HG02970 (cell line): ENCODE data around the gene FLNA.
"Not testable (repeated sequence)": the region's sequence is repeated elsewhere in the genome, so short reads cannot be mapped to it uniquely, and the experiment has no call there.

Source experiments
- ATAC-seq: cut with Tn5 transposase; IDR thresholded peaks from one replicate; pipeline ENCODE4 v1.9.1; 2021; ENCODE audit warnings: mild to moderate bottlenecking, moderate library complexity, moderate number of reproducible peaks; ENCODE audit not compliant: unreplicated experiment, low FRiP score

Gene FLNA

DNA sequence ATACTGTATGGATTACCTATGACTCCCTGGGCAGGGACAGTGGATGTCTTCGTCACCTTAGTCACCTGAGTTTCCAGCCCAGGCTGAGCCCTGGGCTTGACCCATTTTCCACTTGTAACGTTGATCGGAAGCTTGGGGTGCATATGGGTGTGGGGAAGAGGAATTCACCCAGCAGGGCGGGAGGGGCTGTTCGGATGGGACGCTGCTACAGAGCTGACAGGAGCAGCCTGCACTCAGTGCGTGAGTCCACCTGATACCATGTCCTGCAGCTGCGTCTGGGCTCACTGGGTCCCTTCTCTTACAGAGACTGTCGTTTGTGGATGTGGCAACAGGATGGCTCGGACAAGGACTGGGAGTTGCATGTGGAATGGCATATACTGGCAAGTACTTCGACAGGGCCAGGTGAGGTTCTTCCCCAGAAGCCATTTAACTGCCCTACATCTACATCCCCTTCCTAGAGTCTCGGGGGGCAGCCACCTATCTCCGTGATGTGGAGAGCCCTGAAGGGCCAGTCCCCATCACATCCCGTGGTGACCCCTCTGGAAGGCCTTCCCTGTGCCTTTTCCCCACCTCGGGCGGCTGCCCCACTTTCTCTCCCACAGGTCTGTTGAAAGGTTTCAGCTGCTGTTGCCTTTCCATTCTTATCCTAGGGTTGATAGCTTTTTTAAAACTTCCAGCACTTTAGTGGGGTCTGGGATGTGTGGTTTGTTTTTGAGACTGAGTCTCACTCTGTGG is 65.2 kb downstream of the FLNA start:
- ATAC-seq: no peak

GRCh38 chrX:154308108-154308946 is 66.1 kb downstream of the FLNA start:
- ATAC-seq: no peak

DNA sequence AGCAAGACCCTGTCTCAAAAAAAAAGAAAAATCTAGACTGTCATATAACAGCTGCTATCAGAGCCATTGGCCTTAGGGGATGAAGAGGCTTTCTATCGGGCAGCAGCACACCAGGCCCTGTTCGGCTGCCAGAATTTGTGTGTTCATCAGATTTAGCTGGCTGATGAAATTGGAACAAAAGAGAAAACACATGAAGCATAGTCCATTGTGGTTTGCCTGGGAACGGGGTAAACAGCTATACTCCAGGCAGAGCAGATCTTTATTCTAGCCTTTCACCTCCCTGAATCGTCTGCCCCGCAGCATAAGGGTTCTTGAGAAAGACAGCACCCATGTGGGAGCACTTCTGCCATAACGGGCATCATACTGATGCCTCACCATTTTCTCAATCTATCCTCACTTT is 67.2 kb downstream of the FLNA start:
- ATAC-seq: no peak

- no peak for ATAC-seq
Observed at GRCh38 chrX:154305541-154306205, 68.8 kb downstream of the FLNA start.

- ATAC-seq: no peak
Observed at GRCh38 chrX:154304846-154305245, 69.6 kb downstream of the FLNA start.

- no peak for ATAC-seq
Observed at GRCh38 chrX:154303476-154303875, 71.0 kb downstream of the FLNA start.

DNA sequence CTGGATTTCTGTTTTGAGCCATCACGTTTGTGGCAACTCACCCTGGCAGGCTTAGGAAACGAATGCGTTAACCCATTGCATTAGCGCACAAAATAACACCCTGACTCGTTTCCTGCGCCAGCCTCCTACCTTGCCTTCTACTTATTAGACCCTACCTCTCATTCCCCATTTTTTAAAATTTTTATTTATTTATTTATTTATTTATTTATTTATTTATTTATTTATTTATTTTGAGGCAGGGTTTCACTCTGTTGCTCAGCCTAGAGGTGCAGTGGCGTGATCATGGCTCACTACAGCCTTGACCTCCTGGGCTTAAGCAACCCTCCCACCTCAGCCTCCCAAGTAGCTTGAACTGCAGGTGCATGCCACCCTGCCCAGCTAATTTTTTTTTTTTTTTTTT is 71.4 kb downstream of the FLNA start:
- not testable (repeated sequence) for ATAC-seq

DNA sequence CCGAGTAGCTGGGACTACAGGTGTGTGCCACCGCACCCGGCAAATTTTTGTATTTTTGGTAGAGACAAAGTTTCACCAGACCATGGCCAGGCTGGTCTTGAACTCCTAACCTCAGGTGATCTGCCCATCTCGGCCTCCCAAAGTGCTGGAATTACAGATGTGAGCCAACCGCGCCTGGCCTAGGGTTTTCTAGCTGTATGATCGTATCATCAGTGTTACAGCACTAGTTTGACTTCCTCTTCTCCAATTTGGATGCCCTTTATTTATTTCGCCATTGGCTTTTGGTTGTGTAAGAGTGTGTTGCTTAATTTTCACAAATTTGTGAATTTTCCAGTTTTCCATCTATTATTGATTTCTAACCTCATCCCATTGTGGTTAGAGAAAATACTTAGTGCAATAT is 73.6 kb downstream of the FLNA start:
- ATAC-seq: no peak
